H1 (cell line): ENCODE results near the gene CYB5R3. TPM values are rescaled to one million over a fixed set of nuclear protein-coding genes. Genes with fewer than 3 reads are reported as not detected.

Source experiments
- ATF2 ChIP-seq: IDR thresholded peaks from 2 replicates; pipeline ENCODE4 v1.6.1; 2012; ENCODE audit warnings: low read length, inconsistent platforms
- CEBPB ChIP-seq: IDR thresholded peaks from 2 replicates; pipeline ENCODE4 v1.6.1; 2012; ENCODE audit warnings: low read depth, low read length
- CHD1 ChIP-seq: IDR thresholded peaks from 2 replicates; pipeline ENCODE4 v1.6.1; 2012; ENCODE audit warnings: low read depth, low read length, improper control_type of control experiment
- CTCF ChIP-seq, 3 experiments: IDR thresholded peaks; 1 replicate in 2 of 3; 2 replicates in 1 of 3; pipeline versions ENCODE4 v1.5.1 to v1.6.1; 2011; ENCODE audit warnings: low read length in 3 of 3, mild to moderate bottlenecking in 3 of 3, inconsistent platforms in 2 of 3, low read depth in 1 of 3, moderate library complexity in 1 of 3; ENCODE audit not compliant: insufficient read depth in 1 of 3; ENCODE audit errors: control extremely low read depth in 1 of 3
- GABPA ChIP-seq: IDR thresholded peaks from 2 replicates; pipeline ENCODE4 v1.6.1; 2011; ENCODE audit warnings: mild to moderate bottlenecking, low read length, moderate library complexity, borderline replicate concordance; ENCODE audit not compliant: insufficient read depth
- JUND ChIP-seq: IDR thresholded peaks from 2 replicates; pipeline ENCODE4 v1.6.1; 2011; ENCODE audit warnings: mild to moderate bottlenecking, improper control_type of control experiment, low read length
- NRF1 ChIP-seq: IDR thresholded peaks from 2 replicates; pipeline ENCODE4 v1.6.1; 2011; ENCODE audit warnings: mild to moderate bottlenecking, low read depth, low read length, improper control_type of control experiment
- SIN3A ChIP-seq, 2 experiments: IDR thresholded peaks in 1 of 2; conservative IDR thresholded peaks in 1 of 2; 2 replicates each; pipeline ENCODE4 v1.6.1; 2011 to 2012; ENCODE audit warnings: low read length in 2 of 2, improper control_type of control experiment in 1 of 2, low read depth in 1 of 2, mild to moderate bottlenecking in 1 of 2
- YY1 ChIP-seq: IDR thresholded peaks from 2 replicates; pipeline ENCODE4 v1.6.1; 2011; ENCODE audit warnings: low read depth, mild to moderate bottlenecking, low read length
- ZNF274 ChIP-seq: IDR thresholded peaks from 2 replicates; pipeline ENCODE4 v1.7.0; 2012; ENCODE audit warnings: low read length, borderline replicate concordance; ENCODE audit errors: extremely low read depth
- polyA plus RNA-seq, 7 experiments: library from polyadenylated mRNA; depleted of rRNA in 3 of 7; stranded (reverse) in 5 of 7; unstranded in 2 of 7; fragments of >200 nt in 5 of 7; fragments of 200-250 nt in 2 of 7; gene quantifications; 1 replicate in 5 of 7; 2 replicates in 1 of 7; 4 replicates in 1 of 7; pipeline versions ENCODE4 v1.2.1 to v1.2.3, GENCODE V29; 2011 to 2013; ENCODE audit warnings: missing spikeins in 2 of 7, mixed read lengths in 2 of 7
- total RNA-seq: library from RNA; stranded (reverse); fragmentation: NEBNext Ultra II Directional; extraction: Animal tissue kit (Norgen Biotek cat#: 25700); gene quantifications from 2 replicates; pipeline ENCODE4 v1.2.1, GENCODE V29; 2021

The CYB5R3 gene
- total and polyA plus RNA-seq, 2 of the 8 experiments (the other 6 are each of a cell fraction or from before 2014, with no cell fraction given), result 75.3 to 113 TPM

- TF ChIP-seq SIN3A (conservative IDR thresholded peaks at IDR 0.05 in 1 of 2, IDR thresholded peaks at IDR 0.05 in 1 of 2; ENCODE audit: low read depth in 1 of 2, low read length in 2 of 2) (no peak), JUND (no peak), GABPA (no peak), YY1 (no peak), CTCF (IDR thresholded peaks at IDR 0.05; ENCODE audit: control extremely low read depth in 1 of 3, insufficient read depth in 1 of 3, low read depth in 1 of 3, low read length in 3 of 3) (no peak), ATF2 (no peak), NRF1 (no peak), CEBPB (no peak), ZNF274 (no peak), CHD1 (no peak)
Observed at GRCh38 chr22:42643634-42644421, 5.4 kb downstream of the CYB5R3 start (continued).
